T-helper 2 cell (primary cell): Measurements from ENCODE around the gene SLC35A5.

Experiments
- DNase-seq, 5 experiments: peaks; one replicate each; pipeline versions ENCODE4 v3.0.0 to v3.0.0-alpha.2; 2012 to 2022

SLC35A5 gene

GRCh38 chr3:112627919-112628466 lies 66.1 kb downstream of the SLC35A5 start:
- DNase-seq, result no peak

GRCh38 chr3:112629425-112629824 lies 67.6 kb downstream of the SLC35A5 start:
- DNase-seq, result no peak

- no peak for DNase-seq
These were observed 69.4 kb downstream of the SLC35A5 start for GRCh38 chr3:112631257-112631656.

DNA sequence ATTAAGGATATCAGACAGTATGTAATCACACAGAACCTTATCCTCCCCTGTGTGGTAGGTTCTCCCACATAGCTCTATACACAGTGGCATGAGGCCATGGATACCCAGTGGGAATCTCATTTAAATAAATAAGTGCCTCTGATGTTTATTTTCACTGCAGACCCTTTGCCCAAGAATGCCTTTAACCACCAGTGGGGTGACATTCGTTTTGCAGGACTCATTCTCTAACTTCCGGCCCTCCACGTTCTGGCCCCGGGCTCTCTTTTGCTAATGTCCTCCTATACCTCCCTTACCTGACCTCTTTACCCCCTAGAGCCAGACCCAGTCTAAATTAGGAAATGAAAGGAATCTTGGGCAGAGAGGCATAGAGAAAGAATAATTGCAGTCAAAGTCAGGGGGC lies 70.8 kb downstream of the SLC35A5 start:
- no peak for DNase-seq

GRCh38 chr3:112633191-112633590 lies 71.3 kb downstream of the SLC35A5 start:
- no peak for DNase-seq

GRCh38 chr3:112633757-112634156 lies 71.9 kb downstream of the SLC35A5 start:
- no peak for DNase-seq

DNA sequence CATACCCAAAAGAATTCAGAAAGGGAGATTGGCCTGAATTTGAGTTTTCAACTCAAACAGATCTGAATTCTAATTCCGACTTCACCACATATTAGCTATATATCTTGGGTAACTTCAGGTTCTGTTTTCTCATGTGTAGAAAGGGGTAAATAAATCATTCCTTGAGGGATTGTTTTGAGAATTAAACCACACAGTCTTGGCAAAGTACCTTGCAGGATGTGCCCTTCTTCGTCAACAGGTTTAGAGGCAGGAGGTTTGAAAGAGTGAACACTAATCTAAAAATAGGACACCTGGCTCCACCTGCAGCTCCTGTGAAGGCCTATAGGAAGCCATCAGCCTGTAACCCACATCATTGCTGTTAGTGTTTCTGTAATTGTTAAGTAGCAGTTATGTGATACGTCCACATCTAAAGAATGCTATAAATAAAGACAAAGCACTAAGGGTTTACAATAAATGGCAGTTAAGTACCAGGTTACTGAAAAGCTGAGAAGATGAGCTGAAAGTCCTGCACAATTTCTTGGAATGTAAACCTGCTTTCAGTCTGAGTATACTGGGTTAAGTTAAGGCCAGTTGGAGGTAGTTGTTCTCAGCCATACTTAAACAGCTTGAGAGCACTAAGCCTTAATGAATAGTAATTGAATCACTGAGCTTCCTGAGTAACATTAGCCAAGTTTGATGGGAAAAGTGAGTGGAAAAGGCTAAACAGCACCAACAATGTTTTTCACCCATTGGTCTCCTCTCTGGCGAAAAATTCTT lies 73.1 kb downstream of the SLC35A5 start:
- peak in 1 of 5 experiments; percentile 38 for DNase-seq
